Caco-2 (cell line): ENCODE results near the gene ZDHHC7. TPM values are rescaled to one million over a fixed set of nuclear protein-coding genes. Genes with fewer than 3 reads are reported as not detected.
"Not testable (repeated sequence)": the region's sequence is repeated elsewhere in the genome, so short reads cannot be mapped to it uniquely, and the experiment has no call there.

Source experiments
- BruUV-seq: library from RNA; stranded (reverse); fragments of 400-500 nt; replicated peaks from 2 replicates; lab custom pipeline; 2021; lab: Mats Ljungman, UMichigan
- CTCF ChIA-PET: fragments of 300-600 bp; sonication (Branson Sonifier 250); formaldehyde crosslinking; loops from one replicate; lab custom pipeline; 2022; ENCODE audit warnings: antibody characterized with exemption; lab: Charles Lee
- POLR2A ChIA-PET: fragments of 300-600 bp; sonication (Branson Sonifier 250); formaldehyde crosslinking; loops from one replicate; lab custom pipeline; 2022; ENCODE audit warnings: antibody characterized with exemption; lab: Charles Lee
- DNase-seq, 2 experiments: peaks; one replicate each; pipeline versions ENCODE4 v3.0.0 to v3.0.0-alpha.2; 2020 to 2022
- H3K27me3 ChIP-seq: replicated peaks from 2 replicates; pipeline ENCODE4 v1.6.0; 2011; ENCODE audit warnings: low read length; ENCODE audit not compliant: control insufficient read depth, insufficient read depth
- H3K36me3 ChIP-seq: 2 replicates; pipeline ENCODE4 v1.5.1; 2011; ENCODE audit warnings: low read length; ENCODE audit not compliant: control insufficient read depth, insufficient read depth
- H3K4me1 ChIP-seq: fragments of 250-450 bp; sonication (Bioruptor Pico); 2 replicates; pipeline ENCODE4 v1.5.1; 2020; ENCODE audit warnings: mild to moderate bottlenecking
- H3K4me3 ChIP-seq: 2 replicates; pipeline ENCODE4 v1.5.1; 2011; ENCODE audit warnings: low read depth, mild to moderate bottlenecking, control low read depth, low read length
- H3K9me3 ChIP-seq: fragments of 250-450 bp; sonication (Bioruptor Pico); 2 replicates; pipeline ENCODE4 v1.5.1; 2020; ENCODE audit warnings: mild to moderate bottlenecking, moderate library complexity
- H3K27ac Mint-ChIP-seq: one replicate; pipeline ENCODE4 v1.8.0; 2022; ENCODE audit warnings: mixed read lengths; ENCODE audit not compliant: unreplicated experiment
- H3K27me3 Mint-ChIP-seq: one replicate; pipeline ENCODE4 v1.8.0; 2022; ENCODE audit warnings: mixed read lengths; ENCODE audit not compliant: insufficient read depth, unreplicated experiment
- H3K36me3 Mint-ChIP-seq: one replicate; pipeline ENCODE4 v1.8.0; 2022; ENCODE audit warnings: mild to moderate bottlenecking, mixed read lengths; ENCODE audit not compliant: insufficient read depth, unreplicated experiment
- H3K4me1 Mint-ChIP-seq: one replicate; pipeline ENCODE4 v1.8.0; 2022; ENCODE audit warnings: low read depth, mixed read lengths; ENCODE audit not compliant: unreplicated experiment
- H3K4me3 Mint-ChIP-seq: one replicate; pipeline ENCODE4 v1.8.0; 2022; ENCODE audit warnings: mild to moderate bottlenecking, moderate library complexity, mixed read lengths; ENCODE audit not compliant: unreplicated experiment
- H3K9me3 Mint-ChIP-seq: one replicate; pipeline ENCODE4 v1.8.0; 2022; ENCODE audit warnings: mixed read lengths; ENCODE audit not compliant: unreplicated experiment
- intact Hi-C: fragments of 100-400 bp; cut with micrococcal nuclease; formaldehyde crosslinking; loops from one replicate; pipeline ENCODE4 v1.10.0; 2022; ENCODE audit not compliant: unreplicated experiment
- total RNA-seq: library from RNA; stranded (reverse); gene quantifications from 2 replicates; pipeline ENCODE4 v1.2.3, GENCODE V29; 2022
- TF ChIP-seq, protein P1 (sequence below), 2 experiments: fragments of 200-600 bp in 1 of 2; IDR thresholded peaks; 1 replicate in 1 of 2; 2 replicates in 1 of 2; pipeline versions ENCODE4 v1.5.1 to v1.8.0; 2011 to 2022; ENCODE audit warnings: antibody characterized with exemption in 1 of 2, control low read depth in 1 of 2, inconsistent platforms in 1 of 2, low read depth in 1 of 2, low read length in 1 of 2, mild to moderate bottlenecking in 1 of 2, moderate library complexity in 1 of 2; ENCODE audit not compliant: insufficient read depth in 1 of 2, severe bottlenecking in 1 of 2, unreplicated experiment in 1 of 2

ZDHHC7 gene
- total RNA-seq, 1 experiment from 2014 or later: 85.7 TPM

DNA sequence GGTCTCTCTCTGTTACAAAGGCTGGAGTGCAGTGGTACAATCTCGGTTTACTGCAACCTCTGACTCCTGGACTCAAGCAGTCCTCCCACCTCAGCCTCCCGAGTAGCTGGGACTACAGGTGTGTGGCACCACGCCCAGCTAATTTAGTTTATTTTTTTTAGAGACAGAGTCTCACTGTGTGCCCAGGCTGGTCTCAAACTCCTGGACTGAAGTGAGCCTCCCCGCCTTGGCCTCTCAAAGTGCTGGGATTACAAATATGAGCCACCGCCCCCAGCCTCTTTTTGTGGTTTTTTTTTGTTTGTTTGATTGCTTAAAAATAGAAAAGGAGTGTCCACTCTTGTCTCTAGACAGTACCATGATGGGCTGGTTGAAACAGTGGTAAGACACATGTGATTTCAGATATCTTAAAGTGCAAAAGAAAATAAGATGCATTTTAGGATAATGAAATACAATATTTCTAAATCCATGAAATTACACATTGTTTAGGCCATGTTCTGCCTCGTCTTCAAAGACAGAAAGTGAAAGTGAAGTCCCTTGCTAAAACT lies 43.7 kb upstream of the ZDHHC7 start:
- H3K36me3 Mint-ChIP-seq: no peaks in the 10 kb centered on the region
- TF ChIP-seq, protein P1, sequence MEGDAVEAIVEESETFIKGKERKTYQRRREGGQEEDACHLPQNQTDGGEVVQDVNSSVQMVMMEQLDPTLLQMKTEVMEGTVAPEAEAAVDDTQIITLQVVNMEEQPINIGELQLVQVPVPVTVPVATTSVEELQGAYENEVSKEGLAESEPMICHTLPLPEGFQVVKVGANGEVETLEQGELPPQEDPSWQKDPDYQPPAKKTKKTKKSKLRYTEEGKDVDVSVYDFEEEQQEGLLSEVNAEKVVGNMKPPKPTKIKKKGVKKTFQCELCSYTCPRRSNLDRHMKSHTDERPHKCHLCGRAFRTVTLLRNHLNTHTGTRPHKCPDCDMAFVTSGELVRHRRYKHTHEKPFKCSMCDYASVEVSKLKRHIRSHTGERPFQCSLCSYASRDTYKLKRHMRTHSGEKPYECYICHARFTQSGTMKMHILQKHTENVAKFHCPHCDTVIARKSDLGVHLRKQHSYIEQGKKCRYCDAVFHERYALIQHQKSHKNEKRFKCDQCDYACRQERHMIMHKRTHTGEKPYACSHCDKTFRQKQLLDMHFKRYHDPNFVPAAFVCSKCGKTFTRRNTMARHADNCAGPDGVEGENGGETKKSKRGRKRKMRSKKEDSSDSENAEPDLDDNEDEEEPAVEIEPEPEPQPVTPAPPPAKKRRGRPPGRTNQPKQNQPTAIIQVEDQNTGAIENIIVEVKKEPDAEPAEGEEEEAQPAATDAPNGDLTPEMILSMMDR (IDR thresholded peaks at IDR 0.05; ENCODE audit: insufficient read depth in 1 of 2, low read depth in 1 of 2, low read length in 1 of 2, severe bottlenecking in 1 of 2, unreplicated experiment in 1 of 2): no peak
- Histone ChIP-seq H3K27me3 (no peaks in the 10 kb centered on the region), H3K36me3 (no peaks in the 10 kb centered on the region), H3K4me1 (0 out of 2 replicates have a peak, but pooled peaks cover 4% of the 10 kb centered on the region), H3K9me3 (no peaks in the 10 kb centered on the region), H3K4me3 (no peak overlapping the region)
- no peaks in the 10 kb centered on the region for H3K9me3 Mint-ChIP-seq
- BruUV-seq: no TSS peak
- no peak for DNase-seq
- intact Hi-C loops: no loop called here
- H3K27ac Mint-ChIP-seq: no peak overlapping the region
- ChIA-PET POLR2A (no interaction called here), CTCF (interaction anchor here (1.5 kb wide), 1 partner anchor 32 kb away, joined by 19 read pairs; no protein-coding TSS in a partner anchor)
- H3K4me3 Mint-ChIP-seq: no peak overlapping the region
- H3K27me3 Mint-ChIP-seq: no peaks in the 10 kb centered on the region
- H3K4me1 Mint-ChIP-seq: peaks cover 15% of the 10 kb centered on the region

DNA sequence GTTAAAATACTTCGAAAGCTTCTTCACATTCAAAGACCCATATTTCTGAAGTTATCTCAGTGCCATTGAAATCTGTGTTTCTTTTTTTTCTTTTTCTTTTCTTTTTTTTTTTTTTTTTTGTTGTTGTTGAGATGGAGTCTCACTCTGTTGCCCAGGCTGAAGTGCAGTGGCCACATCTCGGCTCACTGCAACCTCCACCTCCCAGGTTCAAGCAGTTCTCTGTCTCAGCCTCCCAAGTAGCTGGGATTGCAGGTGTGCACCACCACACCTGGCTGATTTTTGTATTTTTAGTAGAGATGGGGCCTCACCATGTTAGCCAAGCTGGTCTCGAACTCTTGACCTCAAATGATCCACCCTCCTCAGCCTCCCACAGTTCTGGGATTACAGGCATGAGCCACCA lies 43.0 kb upstream of the ZDHHC7 start:
- CTCF ChIA-PET, H3K4me3 Mint-ChIP-seq: not testable (repeated sequence)

DNA sequence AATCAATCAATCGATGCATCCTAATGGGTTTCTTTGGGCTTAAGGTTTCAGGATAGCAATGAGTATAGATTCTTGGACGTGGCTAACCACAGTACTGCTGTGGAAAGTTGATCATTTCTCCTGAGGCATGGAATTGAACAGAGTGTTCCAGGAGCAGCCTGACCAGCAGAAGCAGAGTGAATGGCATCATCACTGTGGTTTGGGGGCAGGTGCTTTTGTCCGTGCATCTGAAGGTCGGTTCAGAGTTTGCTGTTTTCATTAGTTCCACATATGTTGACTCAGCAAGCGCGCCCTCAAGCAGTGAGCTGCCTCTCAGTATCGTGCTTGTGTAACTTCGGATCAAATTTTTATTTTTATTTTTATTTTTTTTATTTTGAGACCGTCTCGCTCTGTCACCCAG lies 41.2 kb upstream of the ZDHHC7 start:
- Histone ChIP-seq H3K4me3 (no peak overlapping the region), H3K27me3 (no peaks in the 10 kb centered on the region), H3K9me3 (no peaks in the 10 kb centered on the region), H3K36me3 (no peaks in the 10 kb centered on the region), H3K4me1 (0 out of 2 replicates have a peak, but pooled peaks cover 4% of the 10 kb centered on the region)
- Mint-ChIP-seq H3K27me3 (no peaks in the 10 kb centered on the region), H3K36me3 (no peaks in the 10 kb centered on the region), H3K4me3 (no peak overlapping the region), H3K4me1 (peaks cover 13% of the 10 kb centered on the region), H3K27ac (no peak overlapping the region), H3K9me3 (no peaks in the 10 kb centered on the region)
- BruUV-seq: no TSS peak
- POLR2A ChIA-PET: interaction anchor here (0.7 kb wide), 1 partner anchor 434 kb away, joined by 5 read pairs; no protein-coding TSS in a partner anchor
- no peak for DNase-seq
- CTCF ChIA-PET: no interaction called here
- intact Hi-C loops: no loop called here
- TF ChIP-seq, protein P1 (IDR thresholded peaks at IDR 0.05; ENCODE audit: insufficient read depth in 1 of 2, low read depth in 1 of 2, low read length in 1 of 2, severe bottlenecking in 1 of 2, unreplicated experiment in 1 of 2): no peak

More for the DNA sequence above, 43.0 kb upstream of the ZDHHC7 start:
- BruUV-seq, DNase-seq, H3K27ac Mint-ChIP-seq, POLR2A ChIA-PET, H3K9me3 ChIP-seq, H3K4me3 ChIP-seq, intact Hi-C loops, H3K27me3 ChIP-seq, H3K36me3 ChIP-seq, H3K27me3 Mint-ChIP-seq, H3K4me1 ChIP-seq, H3K36me3 Mint-ChIP-seq, H3K9me3 Mint-ChIP-seq: not testable (repeated sequence)
- peaks cover 15% of the 10 kb centered on the region for H3K4me1 Mint-ChIP-seq
